ENCODE measurements around the gene NFIA. TPM values are rescaled to one million over a fixed set of nuclear protein-coding genes. Genes with fewer than 3 reads are reported as not detected.

The NFIA gene
- total and polyA plus RNA-seq, 2 of the 13 experiments (the other 11 are each of a cell fraction or from before 2014, with no cell fraction given): 14.7 to 28.5 TPM

GRCh38 chr1:61083013-61083806 is 849 bp downstream of the NFIA start (continued):
- no peak for TF ChIP-seq KIAA2018 (CRISPR knock-in tag; IDR thresholded peaks at IDR 0.05; ENCODE audit: borderline replicate concordance)
- TF ChIP-seq HDAC1 (CRISPR knock-in tag; IDR thresholded peaks at IDR 0.05): 0 out of 2 replicates have a peak, but pooled peaks have one; percentile 9
- TF ChIP-seq TCF12 (IDR thresholded peaks at IDR 0.05): no peak
- TF ChIP-seq TCF12 (CRISPR knock-in tag; IDR thresholded peaks at IDR 0.05): no peak
- no peak for TF ChIP-seq ZSCAN20 (CRISPR knock-in tag; IDR thresholded peaks at IDR 0.05; ENCODE audit: borderline replicate concordance)
- no peak for TF ChIP-seq ZNF766 (CRISPR knock-in tag; IDR thresholded peaks at IDR 0.05; ENCODE audit: borderline replicate concordance)
- 0 out of 2 replicates have a peak, but pooled peaks have one; percentile 21 for TF ChIP-seq ZNF547 (CRISPR knock-in tag; IDR thresholded peaks at IDR 0.05)
- no peak for TF ChIP-seq USF2 (IDR thresholded peaks at IDR 0.05; ENCODE audit: low read depth, low read length)
- TF ChIP-seq USF2 (CRISPR knock-in tag; IDR thresholded peaks at IDR 0.05; ENCODE audit: borderline replicate concordance): no peak
- TF ChIP-seq E2F2 (CRISPR knock-in tag; IDR thresholded peaks at IDR 0.05; ENCODE audit: borderline replicate concordance): no peak
- no peak for TF ChIP-seq REST (IDR thresholded peaks at IDR 0.05; ENCODE audit: borderline replicate concordance in 1 of 2, low read depth in 1 of 2, low read length in 2 of 2)
- no peak for TF ChIP-seq MAF1 (CRISPR knock-in tag; IDR thresholded peaks at IDR 0.05; ENCODE audit: borderline replicate concordance)
